Tibial nerve (tissue), 4 donors: ENCODE data around the gene METTL14.

Experiments used
- CTCF ChIP-seq, 5 experiments: fragments of 200-600 bp in 3 of 5; fragments of 450-650 bp in 2 of 5; sonication (generic) in 3 of 5; IDR thresholded peaks; one replicate each; pipeline ENCODE4 v1.5.1; 2016 to 2019; ENCODE audit warnings: antibody characterized with exemption in 5 of 5, mild to moderate bottlenecking in 3 of 5, moderate library complexity in 2 of 5
- EP300 ChIP-seq, 2 donors: sonication (generic); formaldehyde crosslinking; IDR thresholded peaks; one replicate each; pipeline ENCODE4 v1.6.1; 2017; ENCODE audit warnings: antibody characterized with exemption in 2 of 2, mild to moderate bottlenecking in 1 of 2
- POLR2A ChIP-seq, 2 donors: fragments of 450-650 bp; IDR thresholded peaks; one replicate each; pipeline ENCODE4 v1.6.1; 2017; ENCODE audit warnings: antibody characterized with exemption in 2 of 2, mild to moderate bottlenecking in 2 of 2, moderate library complexity in 2 of 2

- TF ChIP-seq CTCF (IDR thresholded peaks at IDR 0.05) (no peak), POLR2A (IDR thresholded peaks at IDR 0.05) (no peak), EP300 (IDR thresholded peaks at IDR 0.05) (peak in 1 of 2 donors; percentile 61)
These were observed 72.6 kb downstream of the METTL14 start for GRCh38 chr4:118757761-118758251.
